ENCODE data around the gene SULT2B1. TPM values are rescaled to one million over a fixed set of nuclear protein-coding genes. Genes with fewer than 3 reads are reported as not detected.

Gene SULT2B1
- total and polyA plus RNA-seq, 5 donors from 2014 or later: 0.16 to 0.82 TPM; not detected in 3

GRCh38 chr19:48609571-48610108 is 57.7 kb downstream of the SULT2B1 start:
- Histone ChIP-seq H3K9me3 (ENCODE audit: control insufficient read depth in 2 of 2, low read length in 2 of 2) (no peaks in the 10 kb centered on the region), H3K27me3 (ENCODE audit: control insufficient read depth, insufficient read depth, low read length) (no peaks in the 10 kb centered on the region), H3K27ac (ENCODE audit: insufficient read depth, low read length, poor library complexity, severe bottlenecking) (no peak overlapping the region), H3K36me3 (ENCODE audit: control insufficient read depth, insufficient read depth, low read length) (no peaks in the 10 kb centered on the region), H3K4me3 (ENCODE audit: low read depth, low read length) (no peak overlapping the region), H3K4me1 (ENCODE audit: control insufficient read depth, insufficient read depth, low read length, poor library complexity, severe bottlenecking) (peaks cover 7% of the 10 kb centered on the region)
- H3K27ac Mint-ChIP-seq: no peak overlapping the region
- peaks cover 0 to 8% (median 4%) of the 10 kb centered on the region in 4 donors for H3K4me1 Mint-ChIP-seq
- ATAC-seq (ENCODE audit: low read depth in 2 of 2) (no peak), DNase-seq (no peak)
- no peak overlapping the region for H3K4me3 Mint-ChIP-seq
- no peaks in the 10 kb centered on the region for H3K27me3 Mint-ChIP-seq
- no peaks in the 10 kb centered on the region for H3K9me3 Mint-ChIP-seq
- peaks cover 10% of the 10 kb centered on the region for H3K36me3 Mint-ChIP-seq

- H3K36me3 ChIP-seq (ENCODE audit: control insufficient read depth, insufficient read depth, low read length): peaks cover 19% of the 10 kb centered on the region
- no peak overlapping the region for H3K4me3 Mint-ChIP-seq
- DNase-seq (no peak), ATAC-seq (ENCODE audit: low read depth in 2 of 2) (no peak)
- no peaks in the 10 kb centered on the region for H3K27me3 Mint-ChIP-seq
- H3K27me3 ChIP-seq (ENCODE audit: control insufficient read depth, insufficient read depth, low read length): no peaks in the 10 kb centered on the region
- no peaks in the 10 kb centered on the region for H3K9me3 Mint-ChIP-seq
- no peak overlapping the region for H3K27ac Mint-ChIP-seq
- H3K4me1 Mint-ChIP-seq: peaks cover 0 to 15% (median 12%) of the 10 kb centered on the region in 4 donors
- no peaks in the 10 kb centered on the region for H3K9me3 ChIP-seq (ENCODE audit: control insufficient read depth in 2 of 2, low read length in 2 of 2)
- no peak overlapping the region for H3K4me3 ChIP-seq (ENCODE audit: low read depth, low read length)
- no peak overlapping the region for H3K27ac ChIP-seq (ENCODE audit: insufficient read depth, low read length, poor library complexity, severe bottlenecking)
- peaks cover 16% of the 10 kb centered on the region for H3K4me1 ChIP-seq (ENCODE audit: control insufficient read depth, insufficient read depth, low read length, poor library complexity, severe bottlenecking)
- H3K36me3 Mint-ChIP-seq: peaks cover 17% of the 10 kb centered on the region
Measured at GRCh38 chr19:48611872-48612271, 59.9 kb downstream of the SULT2B1 start.

GRCh38 chr19:48613024-48613851 is 61.3 kb downstream of the SULT2B1 start:
- no peaks in the 10 kb centered on the region for H3K9me3 ChIP-seq (ENCODE audit: control insufficient read depth in 2 of 2, low read length in 2 of 2)
- Mint-ChIP-seq H3K36me3 (peaks cover 17% of the 10 kb centered on the region), H3K4me3 (peak overlapping the region in 1 of 4 donors; percentile 41), H3K27ac (peak overlapping the region in 1 of 3 donors; percentile 36), H3K4me1 (peaks cover 0 to 29% (median 19%) of the 10 kb centered on the region in 4 donors), H3K27me3 (no peaks in the 10 kb centered on the region), H3K9me3 (no peaks in the 10 kb centered on the region)
- no peaks in the 10 kb centered on the region for H3K27me3 ChIP-seq (ENCODE audit: control insufficient read depth, insufficient read depth, low read length)
- peaks cover 30% of the 10 kb centered on the region for H3K4me1 ChIP-seq (ENCODE audit: control insufficient read depth, insufficient read depth, low read length, poor library complexity, severe bottlenecking)
- H3K27ac ChIP-seq (ENCODE audit: insufficient read depth, low read length, poor library complexity, severe bottlenecking): no peak overlapping the region
- H3K4me3 ChIP-seq (ENCODE audit: low read depth, low read length): no peak overlapping the region
- ATAC-seq (ENCODE audit: low read depth in 2 of 2): no peak
- peaks cover 27% of the 10 kb centered on the region for H3K36me3 ChIP-seq (ENCODE audit: control insufficient read depth, insufficient read depth, low read length)
- no peak for DNase-seq

- no peak overlapping the region for H3K27ac ChIP-seq (ENCODE audit: insufficient read depth, low read length, poor library complexity, severe bottlenecking)
- Mint-ChIP-seq H3K4me3 (peak overlapping the region in 1 of 4 donors; percentile 65), H3K4me1 (peaks cover under 1 to 36% (median 18%) of the 10 kb centered on the region in 4 donors), H3K9me3 (no peaks in the 10 kb centered on the region), H3K27me3 (no peaks in the 10 kb centered on the region), H3K36me3 (peaks cover 17% of the 10 kb centered on the region), H3K27ac (peak overlapping the region in 2 of 3 donors; percentile 36 to 67)
- DNase-seq (no peak), ATAC-seq (ENCODE audit: low read depth in 2 of 2) (no peak)
- H3K4me1 ChIP-seq (ENCODE audit: control insufficient read depth, insufficient read depth, low read length, poor library complexity, severe bottlenecking): peaks cover 28% of the 10 kb centered on the region
- no peaks in the 10 kb centered on the region for H3K27me3 ChIP-seq (ENCODE audit: control insufficient read depth, insufficient read depth, low read length)
- no peak overlapping the region for H3K4me3 ChIP-seq (ENCODE audit: low read depth, low read length)
- no peaks in the 10 kb centered on the region for H3K9me3 ChIP-seq (ENCODE audit: control insufficient read depth in 2 of 2, low read length in 2 of 2)
- peaks cover 27% of the 10 kb centered on the region for H3K36me3 ChIP-seq (ENCODE audit: control insufficient read depth, insufficient read depth, low read length)
Measured at GRCh38 chr19:48613852-48614435, 62.0 kb downstream of the SULT2B1 start.

- Histone ChIP-seq H3K36me3 (ENCODE audit: control insufficient read depth, insufficient read depth, low read length) (peaks cover 27% of the 10 kb centered on the region), H3K27me3 (ENCODE audit: control insufficient read depth, insufficient read depth, low read length) (no peaks in the 10 kb centered on the region), H3K4me1 (ENCODE audit: control insufficient read depth, insufficient read depth, low read length, poor library complexity, severe bottlenecking) (peaks cover 29% of the 10 kb centered on the region), H3K27ac (ENCODE audit: insufficient read depth, low read length, poor library complexity, severe bottlenecking) (no peak within 1 kb of the TSS), H3K4me3 (ENCODE audit: low read depth, low read length) (no peak within 1 kb of the TSS), H3K9me3 (ENCODE audit: control insufficient read depth in 2 of 2, low read length in 2 of 2) (no peaks in the 10 kb centered on the region)
- Mint-ChIP-seq H3K4me3 (peak within 1 kb of the TSS in 2 of 4 donors; percentile 28 to 100), H3K27ac (peak within 1 kb of the TSS in 2 of 3 donors; percentile 36 to 67), H3K9me3 (no peaks in the 10 kb centered on the region), H3K27me3 (no peaks in the 10 kb centered on the region), H3K36me3 (peaks cover 17% of the 10 kb centered on the region), H3K4me1 (peaks cover 4 to 43% (median 23%) of the 10 kb centered on the region in 4 donors)
- ATAC-seq (ENCODE audit: low read depth in 2 of 2) (no peak), DNase-seq (no peak)
Measured at GRCh38 chr19:48614436-48615230, 62.7 kb downstream of the SULT2B1 start, which contains the start of gene FAM83E. Gene FAM83E, minus strand, starts transcription at chr19:48615076. Its CDS starts 1,704 bp downstream, at chr19:48613372.

GRCh38 chr19:48615231-48616040 is 63.5 kb downstream of the SULT2B1 start:
- Histone ChIP-seq H3K4me1 (ENCODE audit: control insufficient read depth, insufficient read depth, low read length, poor library complexity, severe bottlenecking) (peaks cover 33% of the 10 kb centered on the region), H3K4me3 (ENCODE audit: low read depth, low read length) (no peak overlapping the region), H3K27ac (ENCODE audit: insufficient read depth, low read length, poor library complexity, severe bottlenecking) (no peak overlapping the region), H3K9me3 (ENCODE audit: control insufficient read depth in 2 of 2, low read length in 2 of 2) (no peaks in the 10 kb centered on the region), H3K36me3 (ENCODE audit: control insufficient read depth, insufficient read depth, low read length) (peaks cover 27% of the 10 kb centered on the region), H3K27me3 (ENCODE audit: control insufficient read depth, insufficient read depth, low read length) (no peaks in the 10 kb centered on the region)
- Mint-ChIP-seq H3K9me3 (no peaks in the 10 kb centered on the region), H3K4me1 (peaks cover 4 to 51% (median 28%) of the 10 kb centered on the region in 4 donors), H3K4me3 (peak overlapping the region in 2 of 4 donors; percentile 28 to 100), H3K36me3 (peaks cover 17% of the 10 kb centered on the region), H3K27me3 (no peaks in the 10 kb centered on the region), H3K27ac (no peak overlapping the region)
- ATAC-seq (ENCODE audit: low read depth in 2 of 2): no peak
- DNase-seq: no peak
